Measurements from ENCODE around the gene PIP5K1C. TPM values are rescaled to one million over a fixed set of nuclear protein-coding genes. Genes with fewer than 3 reads are reported as not detected.
A peak's percentile ranks its signal among the peaks of the same experiment; 100 is the strongest.
"Not testable (repeated sequence)": the region's sequence is repeated elsewhere in the genome, so short reads cannot be mapped to it uniquely, and the experiment has no call there.

The PIP5K1C gene
- total RNA-seq, 8 experiments from 2014 or later = 6.7 to 21.4 (median 13.7) TPM

GRCh38 chr19:3638208-3639193, 61.8 kb downstream of the PIP5K1C start:
- Histone ChIP-seq H3K27ac (no peak overlapping the region), H3K4me3 (no peak overlapping the region), H3K4me1 (replicated peaks in 1 of 2) (no peaks in the 10 kb centered on the region)
- in situ Hi-C loops (cut with MboI; ENCODE audit: low pct_unique_long_range_greater_than_20kb in 2 of 9, low sequenced_read_pairs in 9 of 9, unreplicated experiment in 9 of 9) = no loop called here
- peak in 1 of 8 experiments; percentile 7 for ATAC-seq (replicated peaks in 6 of 8)
- WGBS, 10 experiments = 83 to 100% (median 95%) methylated on average over 2 to 10 of the region's 55 CpGs; no CpG with 5 or more reads in 6 of the 10 experiments

DNA sequence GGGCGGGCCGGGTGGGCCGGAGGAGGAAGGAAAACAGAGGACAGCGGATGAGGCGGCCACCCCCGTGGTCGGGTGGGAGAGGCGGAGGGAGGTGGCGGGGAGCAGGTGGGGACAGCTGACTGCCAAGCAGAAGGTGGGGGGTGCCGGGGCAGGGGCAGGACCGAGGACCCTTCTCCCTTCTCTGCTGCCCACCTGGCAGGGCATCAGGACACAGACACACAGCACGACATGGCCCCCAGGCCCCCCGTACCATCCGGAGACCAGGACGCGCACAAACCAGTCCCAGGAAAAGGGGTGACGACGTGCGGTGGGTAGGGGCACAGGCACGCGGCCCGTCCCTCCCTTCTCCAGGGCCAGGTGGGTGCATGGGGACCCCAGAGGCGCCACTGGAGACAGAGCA, 62.6 kb downstream of the PIP5K1C start:
- in situ Hi-C loops (cut with MboI; ENCODE audit: low pct_unique_long_range_greater_than_20kb in 2 of 9, low sequenced_read_pairs in 9 of 9, unreplicated experiment in 9 of 9) = no loop called here
- Histone ChIP-seq H3K4me1 (replicated peaks in 1 of 2) (no peaks in the 10 kb centered on the region), H3K4me3 (no peak overlapping the region), H3K27ac (no peak overlapping the region)
- no CpG with 5 or more reads among the region's 23 CpGs for WGBS, 10 experiments
- ATAC-seq (replicated peaks in 6 of 8) = peak in 1 of 8 experiments; percentile 5

GRCh38 chr19:3636962-3637361, 63.3 kb downstream of the PIP5K1C start:
- in situ Hi-C loops (cut with MboI; ENCODE audit: low pct_unique_long_range_greater_than_20kb in 2 of 9, low sequenced_read_pairs in 9 of 9, unreplicated experiment in 9 of 9) = no loop called here
- no peak for ATAC-seq (replicated peaks in 6 of 8)
- no peak overlapping the region for H3K4me3 ChIP-seq
- WGBS, 10 experiments = 70% methylated on average over 2 of the region's 20 CpGs; no CpG with 5 or more reads in 9 of the 10 experiments
- H3K27ac ChIP-seq = no peak overlapping the region
- H3K4me1 ChIP-seq (replicated peaks in 1 of 2) = no peaks in the 10 kb centered on the region

DNA sequence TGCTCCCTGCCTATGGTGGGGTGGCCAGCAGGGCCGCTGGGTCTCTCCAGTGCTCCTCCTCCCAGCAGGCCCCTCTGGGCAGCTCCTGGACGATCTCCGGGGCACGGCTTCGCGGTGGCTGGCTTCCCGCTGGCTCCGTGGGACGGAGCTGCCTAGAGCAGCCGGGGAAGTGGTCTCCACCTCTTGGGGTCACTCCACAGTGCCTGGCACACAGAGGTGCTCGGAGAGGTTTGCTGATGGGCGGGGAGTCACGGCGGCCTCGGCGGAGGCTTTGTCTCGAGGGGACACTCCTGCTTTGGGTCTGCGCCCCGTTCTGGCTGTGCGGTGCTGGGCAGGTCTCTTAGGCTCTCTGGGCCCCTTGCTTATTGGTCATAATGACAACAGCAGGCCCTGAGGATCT, 63.8 kb downstream of the PIP5K1C start:
- in situ Hi-C loops (cut with MboI; ENCODE audit: low pct_unique_long_range_greater_than_20kb in 2 of 9, low sequenced_read_pairs in 9 of 9, unreplicated experiment in 9 of 9) = no loop called here
- Histone ChIP-seq H3K27ac (no peak overlapping the region), H3K4me1 (replicated peaks in 1 of 2) (no peaks in the 10 kb centered on the region), H3K4me3 (no peak overlapping the region)
- no peak for ATAC-seq (replicated peaks in 6 of 8)
- 67% methylated on average over 2 of the region's 20 CpGs; no CpG with 5 or more reads in 9 of the 10 experiments for WGBS, 10 experiments

DNA sequence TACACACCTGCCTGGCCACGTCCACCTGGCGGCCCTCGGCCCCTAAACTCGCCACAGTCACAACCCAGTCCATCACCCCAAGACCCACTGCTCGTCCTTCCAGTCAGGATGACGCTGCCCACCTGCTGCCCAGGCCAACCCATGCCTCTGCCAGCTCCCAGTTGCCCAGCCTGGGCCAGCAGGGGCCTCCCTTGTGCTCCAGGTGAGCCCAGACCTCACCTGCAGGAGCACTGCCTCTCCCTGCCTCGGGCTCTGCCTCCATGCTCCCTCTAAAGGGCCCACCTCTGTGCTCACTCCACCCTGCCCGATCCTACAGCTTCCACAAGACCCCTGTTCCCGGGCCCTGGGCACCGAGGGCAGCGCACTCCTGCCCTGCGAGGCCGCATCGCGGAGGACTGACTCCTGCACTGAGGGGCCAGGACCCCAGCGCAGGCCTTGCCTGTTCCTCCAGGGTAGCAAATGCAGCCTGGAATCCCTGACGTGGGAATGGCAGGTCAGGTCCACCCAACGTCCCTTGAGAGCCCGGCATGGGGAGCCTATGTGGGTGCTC, 65.7 kb downstream of the PIP5K1C start:
- H3K27ac ChIP-seq = no peak overlapping the region
- ATAC-seq (replicated peaks in 6 of 8) = no peak
- H3K4me3 ChIP-seq = no peak overlapping the region
- in situ Hi-C loops (cut with MboI; ENCODE audit: low pct_unique_long_range_greater_than_20kb in 2 of 9, low sequenced_read_pairs in 9 of 9, unreplicated experiment in 9 of 9) = no loop called here
- no peaks in the 10 kb centered on the region for H3K4me1 ChIP-seq (replicated peaks in 1 of 2)
- 64 to 87% (median 81%) methylated on average over 2 to 3 of the region's 19 CpGs; no CpG with 5 or more reads in 7 of the 10 experiments for WGBS, 10 experiments

DNA sequence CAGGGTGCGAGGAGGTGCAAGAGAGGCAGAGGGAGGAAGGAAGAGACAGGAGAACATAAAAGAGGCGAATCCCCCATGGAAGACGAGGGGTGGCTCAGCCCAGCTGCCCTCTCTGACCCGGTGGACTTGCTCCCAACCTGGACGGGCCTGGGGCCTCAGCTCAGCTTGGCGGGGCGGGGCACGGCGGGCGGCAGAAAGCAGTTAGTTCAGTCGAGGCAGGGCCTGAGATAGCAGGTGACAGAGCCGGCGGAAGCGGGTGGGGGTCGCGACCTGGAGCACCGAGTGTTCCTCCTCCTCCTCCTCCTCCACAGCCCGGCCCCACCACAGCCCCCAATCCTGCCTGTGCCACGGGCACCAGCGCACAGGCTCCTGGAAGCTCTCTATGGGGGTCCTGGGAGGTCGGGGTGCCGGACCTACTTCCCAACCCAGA, 66.7 kb downstream of the PIP5K1C start:
- Histone ChIP-seq H3K4me3 (no peak overlapping the region), H3K27ac (no peak overlapping the region), H3K4me1 (replicated peaks in 1 of 2) (no peaks in the 10 kb centered on the region)
- in situ Hi-C loops (cut with MboI; ENCODE audit: low pct_unique_long_range_greater_than_20kb in 2 of 9, low sequenced_read_pairs in 9 of 9, unreplicated experiment in 9 of 9) = no loop called here
- no peak for ATAC-seq (replicated peaks in 6 of 8)
- WGBS, 10 experiments = 80 to 100% (median 100%) methylated on average over 1 to 7 of the region's 22 CpGs; no CpG with 5 or more reads in 7 of the 10 experiments

DNA sequence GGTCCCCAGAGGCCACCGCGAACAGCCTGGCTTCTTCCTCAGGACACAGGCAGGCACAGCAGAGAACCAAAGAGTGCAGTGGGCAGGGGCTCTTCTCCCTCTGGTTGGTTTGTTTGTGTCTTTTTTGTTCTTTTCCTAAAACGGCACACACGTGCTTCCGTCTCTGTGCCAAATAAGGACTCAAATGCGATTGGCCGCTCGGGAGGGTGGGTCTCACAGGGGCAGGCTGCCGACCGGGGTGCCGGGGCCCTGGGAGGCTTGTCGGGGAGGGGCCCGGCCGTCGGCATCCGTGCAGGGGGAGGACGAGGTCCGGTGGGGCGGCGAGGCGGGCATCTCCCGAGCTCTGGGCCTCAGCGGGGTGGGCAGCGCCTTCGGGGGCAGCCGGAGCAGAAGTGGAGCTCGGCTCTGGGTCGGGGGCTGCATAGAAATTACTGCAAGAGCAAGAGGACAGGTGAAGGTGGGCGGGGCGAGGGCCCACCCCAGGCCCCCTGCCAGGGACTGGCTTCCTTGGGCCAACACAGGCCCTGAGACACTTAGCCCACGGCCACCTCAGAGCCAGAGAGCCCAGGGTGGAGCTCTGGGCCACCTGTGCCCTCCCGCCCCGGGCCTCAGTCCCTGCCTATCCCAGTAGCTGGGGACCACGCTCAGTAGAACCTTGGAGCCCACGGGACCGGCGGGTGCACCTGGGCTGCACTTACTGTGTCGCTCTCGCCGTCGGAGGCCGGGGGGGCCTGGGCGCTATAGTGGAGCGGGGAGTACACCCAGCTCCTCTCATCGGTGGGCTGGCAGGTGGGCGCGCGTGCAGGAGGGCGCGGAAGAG, 67.3 kb downstream of the PIP5K1C start:
- WGBS, 10 experiments = 72 to 100% (median 98%) methylated on average over 1 to 6 of the region's 50 CpGs; no CpG with 5 or more reads in 6 of the 10 experiments
- peak in 3 of 8 experiments; percentile 9 to 10 (median 10) for ATAC-seq (replicated peaks in 6 of 8)

GRCh38 chr19:3632098-3632497, 68.2 kb downstream of the PIP5K1C start:
- 67 to 100% (median 88%) methylated on average over 3 to 10 of the region's 16 CpGs; no CpG with 5 or more reads in 5 of the 10 experiments for WGBS, 10 experiments
- H3K4me3 ChIP-seq = no peak overlapping the region

More for the DNA sequence above, 67.3 kb downstream of the PIP5K1C start:
- no peaks in the 10 kb centered on the region for H3K4me1 ChIP-seq (replicated peaks in 1 of 2)
- H3K4me3 ChIP-seq = no peak overlapping the region
- H3K27ac ChIP-seq = no peak overlapping the region
- in situ Hi-C loops (cut with MboI; ENCODE audit: low pct_unique_long_range_greater_than_20kb in 2 of 9, low sequenced_read_pairs in 9 of 9, unreplicated experiment in 9 of 9) = no loop called here

GRCh38 chr19:3631053-3631861, 69.0 kb downstream of the PIP5K1C start:
- Histone ChIP-seq H3K4me3 (no peak overlapping the region), H3K4me1 (replicated peaks in 1 of 2) (no peaks in the 10 kb centered on the region), H3K27ac (no peak overlapping the region)
- 80% methylated on average over 1 to 5 of the region's 43 CpGs; no CpG with 5 or more reads in 7 of the 10 experiments for WGBS, 10 experiments
- in situ Hi-C loops (cut with MboI; ENCODE audit: low pct_unique_long_range_greater_than_20kb in 2 of 9, low sequenced_read_pairs in 9 of 9, unreplicated experiment in 9 of 9) = no loop called here
- no peak for ATAC-seq (replicated peaks in 6 of 8)

More at GRCh38 chr19:3632098-3632497, 68.2 kb downstream of the PIP5K1C start:
- in situ Hi-C loops (cut with MboI; ENCODE audit: low pct_unique_long_range_greater_than_20kb in 2 of 9, low sequenced_read_pairs in 9 of 9, unreplicated experiment in 9 of 9) = no loop called here
- no peak overlapping the region for H3K27ac ChIP-seq
- no peak for ATAC-seq (replicated peaks in 6 of 8)
- H3K4me1 ChIP-seq (replicated peaks in 1 of 2) = no peaks in the 10 kb centered on the region

- WGBS, 10 experiments = 25 to 100% (median 77%) methylated on average over 2 to 7 of the region's 9 CpGs; no CpG with 5 or more reads in 3 of the 10 experiments
- ATAC-seq (replicated peaks in 6 of 8); in situ Hi-C loops (cut with MboI; ENCODE audit: low pct_unique_long_range_greater_than_20kb in 2 of 9, low sequenced_read_pairs in 9 of 9, unreplicated experiment in 9 of 9); H3K27ac ChIP-seq; H3K4me1 ChIP-seq (replicated peaks in 1 of 2); H3K4me3 ChIP-seq: not testable (repeated sequence)
These were observed 71.5 kb downstream of the PIP5K1C start for GRCh38 chr19:3628766-3629165.

- 0 to 100% (median 0%) methylated on average over 1 of the region's 7 CpGs; no CpG with 5 or more reads in 7 of the 10 experiments for WGBS, 10 experiments
- Histone ChIP-seq H3K27ac (no peak overlapping the region), H3K4me3 (peak overlapping the region; percentile 75 to 97 (median 93)), H3K4me1 (replicated peaks in 1 of 2) (peaks cover 7 to 9% of the 10 kb centered on the region in 2 donors)
- in situ Hi-C loops (cut with MboI; ENCODE audit: low pct_unique_long_range_greater_than_20kb in 2 of 9, low sequenced_read_pairs in 9 of 9, unreplicated experiment in 9 of 9) = no loop called here
- no peak for ATAC-seq (replicated peaks in 6 of 8)
These were observed 72.9 kb downstream of the PIP5K1C start for GRCh38 chr19:3627351-3627723.
